ENCODE measurements around the gene SHB.

The SHB gene

GRCh38 chr9:37949576-37949975, 119.5 kb downstream of the SHB start:
- DNase-seq (ENCODE audit: low spot score): no peak

GRCh38 chr9:37948417-37948980, 120.5 kb downstream of the SHB start:
- DNase-seq (ENCODE audit: low spot score): no peak

DNA sequence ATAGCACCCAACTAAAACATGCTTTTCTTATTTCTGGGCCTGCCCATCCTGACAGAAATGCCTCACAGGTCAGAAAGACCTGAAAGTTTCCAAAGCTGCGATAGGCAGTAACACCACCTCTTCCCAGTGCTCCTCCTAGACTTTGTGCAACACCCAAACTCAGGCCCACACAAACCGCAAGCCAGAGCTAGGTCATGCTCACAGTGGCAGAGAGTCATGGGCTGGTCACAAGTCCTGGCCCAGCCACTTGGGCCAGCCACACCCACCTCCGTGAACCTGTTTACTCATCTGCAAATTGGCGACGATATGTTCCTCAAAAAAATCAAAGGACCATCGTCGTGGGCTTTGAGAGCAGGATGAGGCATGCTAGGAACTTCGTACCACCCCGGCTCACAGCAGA, 121.0 kb downstream of the SHB start:
- DNase-seq (ENCODE audit: low spot score): no peak

DNA sequence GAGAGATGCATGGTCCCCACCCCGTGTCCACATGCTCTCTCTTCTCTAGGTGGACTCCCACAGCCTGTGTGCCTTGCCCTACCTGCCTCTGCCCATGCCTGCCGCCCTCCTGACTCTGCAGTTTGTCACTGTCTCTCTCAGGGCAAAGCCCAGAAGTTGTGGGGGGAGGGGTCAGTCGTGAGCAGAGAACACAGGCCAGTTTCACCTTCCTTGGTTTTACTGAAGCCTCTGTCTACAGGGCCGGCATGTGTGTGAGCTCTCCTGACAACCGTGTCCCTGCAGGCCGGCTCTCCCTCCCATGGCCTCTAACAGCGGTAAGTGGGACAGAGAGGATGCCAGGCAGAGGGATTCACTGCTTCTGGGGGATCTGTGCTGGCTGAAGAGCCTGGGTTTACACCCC, 121.6 kb downstream of the SHB start:
- DNase-seq (ENCODE audit: low spot score): no peak

DNA sequence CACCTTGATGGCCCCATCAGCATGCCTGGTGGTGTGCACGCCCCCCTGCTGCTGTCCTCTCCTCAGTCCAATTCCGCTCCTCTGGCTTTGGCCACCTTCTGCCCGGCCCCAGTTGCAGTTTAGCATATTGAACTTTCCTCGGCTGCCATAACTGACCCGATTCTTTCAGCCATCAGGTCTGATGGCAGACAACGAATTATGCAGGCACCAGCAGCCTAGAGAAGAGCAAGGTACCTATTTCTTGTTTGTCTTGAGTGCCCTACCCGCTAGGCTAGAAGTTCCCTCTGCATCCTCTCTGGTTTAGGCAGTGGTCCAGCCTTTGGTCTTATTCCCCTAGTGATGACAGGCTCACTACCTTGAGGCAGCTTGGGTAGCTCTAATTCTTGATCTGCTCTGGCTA, 122.1 kb downstream of the SHB start:
- no peak for DNase-seq (ENCODE audit: low spot score)

GRCh38 chr9:37946041-37946440, 123.0 kb downstream of the SHB start:
- no peak for DNase-seq (ENCODE audit: low spot score)

GRCh38 chr9:37944671-37945481, 124.2 kb downstream of the SHB start:
- DNase-seq (ENCODE audit: low spot score): no peak

GRCh38 chr9:37944266-37944650, 124.8 kb downstream of the SHB start:
- no peak for DNase-seq (ENCODE audit: low spot score)

DNA sequence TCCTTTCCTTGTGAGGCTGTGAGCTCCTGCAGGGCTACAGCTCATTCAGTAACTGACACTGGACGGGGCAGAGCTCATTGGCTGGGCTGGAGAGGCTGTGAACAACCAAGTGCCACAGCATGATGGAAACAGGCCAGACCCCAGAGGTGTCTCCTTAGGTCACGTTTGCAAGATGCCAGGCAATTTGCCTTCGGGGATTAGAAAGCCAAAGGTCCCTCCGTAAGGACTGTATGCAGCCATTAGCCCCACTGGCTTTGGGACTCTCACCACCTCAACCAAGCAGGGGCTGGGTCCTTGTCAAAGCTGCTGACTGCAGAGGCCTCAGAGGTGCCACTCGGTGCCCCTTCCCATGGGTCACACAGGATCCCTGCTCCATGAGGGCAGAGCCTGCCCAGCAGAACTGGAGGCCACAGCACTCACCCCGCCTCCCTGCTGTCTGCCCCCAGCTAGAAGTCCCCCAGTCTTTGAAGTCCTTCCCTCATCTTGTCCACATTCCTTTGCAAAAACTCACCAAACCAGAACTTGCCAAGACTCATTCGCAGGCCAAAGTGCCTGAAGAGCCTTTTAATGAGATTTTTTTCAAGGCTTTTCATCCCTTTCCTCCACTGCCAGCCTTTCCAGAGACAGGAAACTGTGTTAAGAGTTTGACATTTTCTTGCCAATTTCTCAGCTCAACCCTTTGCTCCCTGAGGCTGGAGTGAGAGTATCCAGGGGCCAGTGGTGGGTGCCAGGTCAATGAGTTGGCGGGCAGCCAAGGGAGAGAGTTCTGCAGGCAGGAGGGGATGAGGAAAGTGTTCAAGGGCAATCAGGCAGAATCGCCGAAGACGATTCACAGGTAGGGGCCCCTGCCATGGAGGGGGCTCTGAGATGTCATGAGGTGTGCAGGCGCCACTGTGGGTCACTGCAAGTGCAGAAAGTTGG, 125.4 kb downstream of the SHB start:
- DNase-seq (ENCODE audit: low spot score): no peak

DNA sequence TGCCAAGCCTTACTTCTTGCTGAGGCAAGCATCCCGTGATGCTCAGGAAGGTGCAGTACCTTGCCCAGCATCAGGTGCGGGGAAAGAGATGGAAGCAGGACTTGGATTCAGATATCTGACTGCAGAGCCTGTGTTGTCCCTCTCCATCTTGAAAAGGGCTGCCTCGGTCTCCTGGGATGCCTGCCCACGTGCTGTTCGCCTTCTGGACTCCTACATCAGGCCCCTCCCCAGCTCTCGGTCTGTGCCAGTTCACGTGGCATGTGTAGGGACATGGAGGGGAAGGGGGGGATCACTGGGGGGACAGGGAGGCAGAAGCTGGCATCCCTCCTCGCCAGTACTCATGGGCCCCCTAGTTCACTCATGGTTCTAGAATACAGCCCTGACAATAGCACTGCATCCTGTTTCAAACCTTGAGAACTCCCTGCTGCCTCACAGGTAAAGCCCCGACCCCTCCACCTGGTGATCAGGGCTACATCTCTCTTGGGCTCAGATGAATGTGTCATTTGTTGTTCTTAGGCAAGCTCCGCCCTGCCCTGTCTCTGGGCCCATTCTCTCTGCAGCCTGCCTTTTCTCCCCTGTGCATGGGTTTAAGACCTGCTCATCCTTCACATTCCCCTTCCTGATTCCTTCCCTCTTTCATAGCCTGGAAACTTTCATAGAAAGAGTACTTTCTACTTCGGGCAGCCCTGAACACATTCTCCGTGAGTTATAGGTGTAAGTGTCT, 126.2 kb downstream of the SHB start:
- no peak for DNase-seq (ENCODE audit: low spot score)

DNA sequence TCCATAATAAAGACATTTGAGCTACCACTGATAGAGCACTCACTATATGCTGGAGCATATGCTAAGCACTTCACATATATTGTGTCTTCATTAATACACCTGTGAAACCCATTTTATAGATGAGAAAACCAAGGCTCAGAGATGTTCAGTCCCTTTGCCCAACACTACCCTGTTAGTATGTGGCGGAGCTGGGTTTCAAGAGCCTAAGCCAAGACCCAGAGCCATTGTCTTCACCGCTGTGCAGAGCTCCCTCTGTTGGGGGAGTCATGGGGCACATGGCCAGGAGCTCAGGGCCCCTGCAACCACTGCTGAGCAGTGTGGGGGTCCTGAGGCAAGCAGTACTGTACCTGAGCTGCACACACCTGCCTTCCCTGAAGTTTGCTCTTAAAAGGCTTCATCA, 127.8 kb downstream of the SHB start:
- no peak for DNase-seq (ENCODE audit: low spot score)

GRCh38 chr9:37939575-37940095, 129.4 kb downstream of the SHB start:
- DNase-seq (ENCODE audit: low spot score): no peak

DNA sequence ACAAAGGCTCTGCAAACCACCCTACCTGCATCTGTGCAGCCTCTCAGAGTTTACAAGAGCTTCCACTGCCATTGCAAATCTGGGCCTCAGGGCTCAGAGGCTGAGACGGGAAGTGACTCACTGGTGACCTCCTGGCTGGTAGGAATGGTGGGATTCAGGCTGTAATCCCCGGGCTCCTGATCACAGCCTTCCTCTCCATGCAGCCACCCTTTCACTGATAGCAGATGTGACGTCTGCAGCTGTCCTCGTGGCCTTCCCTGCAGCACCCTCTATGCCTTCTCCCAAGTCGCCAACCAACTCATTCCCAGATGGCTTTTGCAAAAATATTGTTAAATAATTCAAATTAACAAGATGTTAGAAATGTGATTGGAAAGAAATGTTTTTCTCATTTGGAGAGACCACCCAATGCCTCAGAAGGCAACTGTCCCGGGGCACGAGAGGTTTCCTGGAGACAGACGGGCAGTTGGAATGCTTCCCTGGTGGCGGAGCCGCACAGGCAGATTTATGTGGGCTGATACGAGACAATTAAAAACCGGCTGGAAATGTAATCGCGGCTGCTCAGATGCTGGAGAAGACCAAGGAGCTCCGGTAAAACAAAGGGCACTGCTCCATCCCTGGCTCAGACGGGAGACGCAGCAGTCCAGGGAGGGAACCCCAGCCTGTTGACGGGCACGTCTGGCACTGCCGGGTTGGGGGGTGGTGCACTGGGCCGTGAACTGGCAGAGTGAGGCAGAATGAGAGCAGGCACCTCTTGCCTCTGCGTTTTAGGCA, 130.7 kb downstream of the SHB start:
- no peak for DNase-seq (ENCODE audit: low spot score)

DNA sequence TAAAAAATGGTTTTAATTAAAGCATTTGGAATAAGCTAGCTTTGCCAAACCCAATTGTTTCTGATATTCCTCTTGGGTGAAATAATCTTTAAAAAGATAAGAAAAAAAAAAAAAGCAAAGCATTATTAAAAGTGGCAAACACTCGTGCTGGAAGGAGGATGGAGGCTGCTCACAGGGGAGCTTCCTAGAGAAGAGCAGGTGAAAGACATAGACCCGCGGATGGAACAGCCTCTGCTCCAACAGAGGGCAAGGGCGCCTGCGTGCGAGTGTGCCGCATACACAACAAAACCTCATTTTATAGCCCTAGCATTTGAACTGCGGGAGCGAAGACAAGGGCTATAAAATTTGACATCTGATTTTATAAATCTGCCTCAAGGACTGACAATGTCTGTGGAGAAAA, 131.7 kb downstream of the SHB start:
- DNase-seq (ENCODE audit: low spot score): no peak

DNA sequence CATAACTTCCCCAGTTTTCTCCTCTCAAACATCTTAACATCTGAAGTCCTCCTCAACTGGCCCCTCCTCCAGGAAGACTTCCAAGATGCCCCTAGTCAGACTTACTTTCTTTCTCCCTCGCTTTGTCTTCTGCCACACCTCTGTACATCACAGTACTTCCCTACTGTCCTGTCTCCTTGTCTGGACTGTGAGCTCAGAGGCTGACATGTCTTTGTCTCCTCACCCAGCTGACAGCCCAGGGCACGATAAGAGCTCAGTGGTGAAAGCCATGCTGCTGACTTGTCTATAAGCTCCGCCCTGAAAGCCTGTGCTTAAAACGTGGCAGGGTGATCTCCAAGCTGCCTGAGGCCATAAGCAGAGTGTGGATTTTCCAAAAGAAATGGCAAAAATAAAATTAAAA, 132.1 kb downstream of the SHB start:
- no peak for DNase-seq (ENCODE audit: low spot score)

GRCh38 chr9:37936376-37936775, 132.7 kb downstream of the SHB start:
- no peak for DNase-seq (ENCODE audit: low spot score)

- no peak for DNase-seq (ENCODE audit: low spot score)
Observed at GRCh38 chr9:37935096-37935495, 133.9 kb downstream of the SHB start.

DNA sequence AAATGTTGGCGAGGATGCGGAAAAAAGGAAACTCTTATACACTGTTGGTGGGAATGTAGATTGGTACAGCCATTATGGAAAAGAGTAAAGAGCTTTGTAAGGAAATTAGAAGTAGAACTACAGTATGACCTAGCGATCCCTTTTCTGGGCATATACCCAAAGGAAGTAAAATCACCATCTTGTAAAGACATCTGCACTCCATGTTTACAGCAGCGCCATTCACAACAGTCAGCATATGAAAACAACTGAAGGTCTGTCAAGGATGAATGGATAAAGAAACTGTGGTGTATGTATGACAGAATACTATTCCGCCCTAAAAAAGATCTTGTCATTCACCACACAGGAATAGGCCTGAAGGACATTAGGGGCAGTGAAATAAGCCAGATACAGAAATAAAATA, 137.4 kb downstream of the SHB start:
- no peak for DNase-seq (ENCODE audit: low spot score)

- DNase-seq (ENCODE audit: low spot score): no peak
Observed at GRCh38 chr9:37929441-37929895, 139.6 kb downstream of the SHB start.

- no peak for DNase-seq (ENCODE audit: low spot score)
Observed at GRCh38 chr9:37928552-37929430, 140.2 kb downstream of the SHB start.

Data from CD4-positive, alpha-beta T cell treated with Interleukin-15 for 4 hours (primary cell).